Activated CD8-positive, alpha-beta memory T cell treated with anti-CD3 and anti-CD28 coated beads for 36 hours (primary cell): ENCODE data around the gene FANCC. TPM values are rescaled to one million over a fixed set of nuclear protein-coding genes. Genes with fewer than 3 reads are reported as not detected.
"Not testable (repeated sequence)": the region's sequence is repeated elsewhere in the genome, so short reads cannot be mapped to it uniquely, and the experiment has no call there.

Source experiments
- CTCF ChIA-PET: fragments of 350-600 bp; sonication (Branson Sonifier 250); formaldehyde crosslinking; loops from one replicate; lab custom pipeline; 2021; ENCODE audit warnings: antibody characterized with exemption; lab: Charles Lee
- POLR2A ChIA-PET: fragments of 350-600 bp; sonication (Branson Sonifier 250); formaldehyde crosslinking; loops from one replicate; lab custom pipeline; 2021; ENCODE audit warnings: antibody characterized with exemption; lab: Charles Lee
- total RNA-seq, 2 experiments: library from RNA; stranded (reverse); gene quantifications; one replicate each; pipeline ENCODE4 v1.2.3, GENCODE V29; 2021

Gene FANCC
- total RNA-seq, 2 experiments from 2014 or later, result 16.2 to 20.5 TPM

GRCh38 chr9:95250462-95251221 lies 66.9 kb downstream of the FANCC start:
- ChIA-PET CTCF (no interaction called here), POLR2A (no interaction called here)

- POLR2A ChIA-PET, result no interaction called here
- CTCF ChIA-PET, result no interaction called here
These were observed 67.5 kb downstream of the FANCC start for GRCh38 chr9:95249986-95250385.

GRCh38 chr9:95246547-95246946 lies 71.0 kb downstream of the FANCC start:
- ChIA-PET POLR2A (no interaction called here), CTCF (interaction anchor here (1.0 kb wide), 1 partner anchor 13 kb away, joined by 3 read pairs; no protein-coding TSS in a partner anchor)

GRCh38 chr9:95242613-95243012 lies 74.9 kb downstream of the FANCC start:
- ChIA-PET POLR2A (no interaction called here), CTCF (no interaction called here)

GRCh38 chr9:95239071-95239470 lies 78.4 kb downstream of the FANCC start:
- ChIA-PET CTCF (no interaction called here), POLR2A (no interaction called here)

GRCh38 chr9:95237336-95237735 lies 80.2 kb downstream of the FANCC start:
- CTCF ChIA-PET, result no interaction called here
- POLR2A ChIA-PET, result no interaction called here

GRCh38 chr9:95230046-95230445 lies 87.5 kb downstream of the FANCC start:
- CTCF ChIA-PET, result no interaction called here
- POLR2A ChIA-PET, result no interaction called here

- POLR2A ChIA-PET, result no interaction called here
- CTCF ChIA-PET, result no interaction called here
These were observed 88.1 kb downstream of the FANCC start for GRCh38 chr9:95229230-95229915.

- ChIA-PET POLR2A (no interaction called here), CTCF (no interaction called here)
These were observed 90.6 kb downstream of the FANCC start for GRCh38 chr9:95226921-95227320.

GRCh38 chr9:95225726-95226106 lies 91.8 kb downstream of the FANCC start:
- CTCF ChIA-PET, result no interaction called here
- POLR2A ChIA-PET, result no interaction called here

GRCh38 chr9:95225076-95225725 lies 92.3 kb downstream of the FANCC start:
- ChIA-PET POLR2A (no interaction called here), CTCF (no interaction called here)

- POLR2A ChIA-PET, result no interaction called here
- CTCF ChIA-PET, result no interaction called here
These were observed 93.0 kb downstream of the FANCC start for GRCh38 chr9:95224376-95225019.

- POLR2A ChIA-PET, CTCF ChIA-PET: not testable (repeated sequence)
These were observed 97.2 kb downstream of the FANCC start for GRCh38 chr9:95220352-95220751.

- ChIA-PET POLR2A (no interaction called here), CTCF (no interaction called here)
These were observed 98.7 kb downstream of the FANCC start for GRCh38 chr9:95218773-95219172.

GRCh38 chr9:95217936-95218335 lies 99.6 kb downstream of the FANCC start:
- CTCF ChIA-PET, result no interaction called here
- POLR2A ChIA-PET, result no interaction called here

- CTCF ChIA-PET, result no interaction called here
- POLR2A ChIA-PET, result no interaction called here
These were observed 102.1 kb downstream of the FANCC start for GRCh38 chr9:95215336-95215898.

GRCh38 chr9:95213117-95213516 lies 104.4 kb downstream of the FANCC start:
- POLR2A ChIA-PET, result no interaction called here

GRCh38 chr9:95211028-95211427 lies 106.5 kb downstream of the FANCC start:
- CTCF ChIA-PET, result no interaction called here
- POLR2A ChIA-PET, result no interaction called here

More at GRCh38 chr9:95213117-95213516, 104.4 kb downstream of the FANCC start:
- CTCF ChIA-PET, result no interaction called here

GRCh38 chr9:95207403-95207802 lies 110.1 kb downstream of the FANCC start:
- ChIA-PET POLR2A (no interaction called here), CTCF (no interaction called here)

GRCh38 chr9:95206143-95206542 lies 111.4 kb downstream of the FANCC start:
- POLR2A ChIA-PET, result no interaction called here
- CTCF ChIA-PET, result no interaction called here
